ENCODE measurements around the gene TGFBR1.

TGFBR1 gene

DNA sequence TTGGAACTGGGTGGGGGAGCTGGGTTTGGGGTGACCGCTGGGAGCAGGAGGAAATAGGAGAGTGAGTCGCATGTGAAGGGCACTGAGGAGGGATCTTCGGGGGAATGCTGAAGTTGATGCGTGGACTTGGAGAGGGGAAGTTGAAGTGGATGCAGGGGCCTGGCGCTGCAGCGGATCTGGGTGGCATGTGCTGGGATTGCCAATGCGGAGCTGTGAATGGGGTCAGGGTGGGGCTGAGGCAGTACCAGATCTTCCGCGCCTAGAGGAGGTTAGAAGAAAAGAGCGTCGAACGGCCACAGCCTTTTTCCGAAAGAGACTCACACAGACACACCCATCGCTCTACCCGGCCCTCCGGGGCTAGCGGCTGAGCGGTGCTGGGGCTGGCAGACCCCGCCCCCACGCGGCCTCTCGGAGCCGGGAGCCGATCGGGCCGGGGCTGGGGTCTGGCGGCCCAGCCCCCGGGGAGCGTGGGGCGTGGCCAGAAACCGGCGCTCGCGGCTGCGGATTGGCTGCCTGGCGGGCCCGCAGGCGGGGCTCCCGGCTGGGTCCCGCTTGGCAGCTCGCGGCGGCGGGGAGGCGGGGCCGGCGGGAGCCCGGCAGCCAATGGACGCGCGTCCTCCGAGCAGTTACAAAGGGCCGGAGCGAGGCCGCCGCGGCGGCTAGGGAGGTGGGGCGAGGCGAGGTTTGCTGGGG, at the start of gene TGFBR1:
Gene TGFBR1 (plus strand): TSS at position 655 of the 693 bp plus-strand sequence. CDS start 93 bp downstream, outside the sequence.
- peak within 1 kb of the TSS; percentile 74 for H3K4me3 ChIP-seq (ENCODE audit: low read depth, low read length)
- TF ChIP-seq, protein P1, sequence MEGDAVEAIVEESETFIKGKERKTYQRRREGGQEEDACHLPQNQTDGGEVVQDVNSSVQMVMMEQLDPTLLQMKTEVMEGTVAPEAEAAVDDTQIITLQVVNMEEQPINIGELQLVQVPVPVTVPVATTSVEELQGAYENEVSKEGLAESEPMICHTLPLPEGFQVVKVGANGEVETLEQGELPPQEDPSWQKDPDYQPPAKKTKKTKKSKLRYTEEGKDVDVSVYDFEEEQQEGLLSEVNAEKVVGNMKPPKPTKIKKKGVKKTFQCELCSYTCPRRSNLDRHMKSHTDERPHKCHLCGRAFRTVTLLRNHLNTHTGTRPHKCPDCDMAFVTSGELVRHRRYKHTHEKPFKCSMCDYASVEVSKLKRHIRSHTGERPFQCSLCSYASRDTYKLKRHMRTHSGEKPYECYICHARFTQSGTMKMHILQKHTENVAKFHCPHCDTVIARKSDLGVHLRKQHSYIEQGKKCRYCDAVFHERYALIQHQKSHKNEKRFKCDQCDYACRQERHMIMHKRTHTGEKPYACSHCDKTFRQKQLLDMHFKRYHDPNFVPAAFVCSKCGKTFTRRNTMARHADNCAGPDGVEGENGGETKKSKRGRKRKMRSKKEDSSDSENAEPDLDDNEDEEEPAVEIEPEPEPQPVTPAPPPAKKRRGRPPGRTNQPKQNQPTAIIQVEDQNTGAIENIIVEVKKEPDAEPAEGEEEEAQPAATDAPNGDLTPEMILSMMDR (IDR thresholded peaks at IDR 0.05; ENCODE audit: insufficient read depth, low read length, missing control alignments): no peak
- POLR2A ChIA-PET: interaction anchor here (1.0 to 1.9 kb wide), 6 partner anchors 9 to 85 kb away, joined by 3 to 9 read pairs (median 5); no protein-coding TSS in a partner anchor
- no peak for DNase-seq (ENCODE audit: low read depth, low spot score)
- CTCF ChIA-PET: interaction anchor here (1.0 to 2.4 kb wide), 10 partner anchors 16 to 298 kb away, joined by 3 to 14 read pairs (median 4); no protein-coding TSS in a partner anchor

GRCh38 chr9:99055384-99055783, 49.5 kb upstream of the TGFBR1 start:
- CTCF ChIA-PET: interaction anchor here (0.9 to 2.0 kb wide), 4 partner anchors 11 to 95 kb away, joined by 3 to 7 read pairs (median 4); no protein-coding TSS in a partner anchor
- H3K4me3 ChIP-seq (ENCODE audit: low read depth, low read length): no peak overlapping the region
- POLR2A ChIA-PET: interaction anchor here (0.7 kb wide), 1 partner anchor 770 kb away, joined by 3 read pairs; no protein-coding TSS in a partner anchor
- DNase-seq (ENCODE audit: low read depth, low spot score): no peak
- TF ChIP-seq, protein P1 (IDR thresholded peaks at IDR 0.05; ENCODE audit: insufficient read depth, low read length, missing control alignments): no peak

DNA sequence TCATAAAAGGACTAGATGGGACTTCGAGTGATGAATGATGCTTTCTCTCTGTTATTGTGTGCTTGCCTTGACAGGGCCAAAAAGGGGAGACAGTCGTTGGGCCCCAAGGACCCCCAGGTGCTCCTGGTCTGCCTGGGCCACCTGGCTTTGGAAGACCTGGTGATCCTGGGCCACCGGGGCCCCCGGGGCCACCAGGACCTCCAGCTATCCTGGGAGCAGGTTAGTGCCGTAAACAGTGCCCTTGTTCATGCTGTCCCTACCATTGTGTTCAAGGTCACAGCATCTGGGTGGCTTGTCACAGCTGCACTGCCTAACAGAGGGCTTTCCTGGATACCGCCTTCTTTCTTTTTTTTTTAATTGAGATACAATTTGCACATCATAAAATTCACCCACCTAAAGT, 48.7 kb upstream of the TGFBR1 start:
- POLR2A ChIA-PET: no interaction called here
- H3K4me3 ChIP-seq (ENCODE audit: low read depth, low read length): no peak overlapping the region
- TF ChIP-seq, protein P1 (IDR thresholded peaks at IDR 0.05; ENCODE audit: insufficient read depth, low read length, missing control alignments): no peak
- CTCF ChIA-PET: interaction anchor here (1.0 to 2.0 kb wide), 3 partner anchors 12 to 94 kb away, joined by 3 to 7 read pairs (median 3); no protein-coding TSS in a partner anchor
- DNase-seq (ENCODE audit: low read depth, low spot score): no peak

GRCh38 chr9:99056886-99057664, 47.8 kb upstream of the TGFBR1 start:
- POLR2A ChIA-PET: interaction anchor here (1.3 kb wide), 1 partner anchor 47 kb away, joined by 5 read pairs; the partner anchor contains the start of gene TGFBR1
- no peak overlapping the region for H3K4me3 ChIP-seq (ENCODE audit: low read depth, low read length)
- TF ChIP-seq, protein P1 (IDR thresholded peaks at IDR 0.05; ENCODE audit: insufficient read depth, low read length, missing control alignments): no peak
- CTCF ChIA-PET: interaction anchor here (0.9 to 1.6 kb wide), 5 partner anchors 10 to 19 kb away, joined by 3 to 4 read pairs (median 3); no protein-coding TSS in a partner anchor
- DNase-seq (ENCODE audit: low read depth, low spot score): peak; percentile 74

- TF ChIP-seq, protein P1 (IDR thresholded peaks at IDR 0.05; ENCODE audit: insufficient read depth, low read length, missing control alignments): no peak
- no peak overlapping the region for H3K4me3 ChIP-seq (ENCODE audit: low read depth, low read length)
- DNase-seq (ENCODE audit: low read depth, low spot score): no peak
- POLR2A ChIA-PET: interaction anchor here (1.3 kb wide), 1 partner anchor 46 kb away, joined by 5 read pairs; the partner anchor contains the start of gene TGFBR1
- CTCF ChIA-PET: interaction anchor here (0.9 to 1.6 kb wide), 5 partner anchors 9 to 19 kb away, joined by 3 to 4 read pairs (median 3); no protein-coding TSS in a partner anchor
Measured at GRCh38 chr9:99057665-99058625, 47.0 kb upstream of the TGFBR1 start.
